Choroid plexus epithelial cell (primary cell): Measurements from ENCODE around the gene PIK3R4.

Source experiments
- DNase-seq: peaks from one replicate; pipeline ENCODE4 v3.0.0-alpha.2; 2010; ENCODE audit warnings: low read depth
- H3K4me3 ChIP-seq: 2 replicates; pipeline ENCODE4 v1.5.1; 2011; ENCODE audit warnings: low read depth, mild to moderate bottlenecking, control low read depth, low read length, moderate library complexity
- CTCF ChIP-seq: conservative IDR thresholded peaks from 2 replicates; pipeline ENCODE4 v1.5.1; 2011; ENCODE audit warnings: low read depth, mild to moderate bottlenecking, control low read depth, inconsistent platforms, low read length, moderate library complexity

The PIK3R4 gene

GRCh38 chr3:130731817-130732216, 14.8 kb downstream of the PIK3R4 start:
- no peak for DNase-seq
- no peak for TF ChIP-seq CTCF
- H3K4me3 ChIP-seq, result no peak overlapping the region

GRCh38 chr3:130729154-130729553, 17.5 kb downstream of the PIK3R4 start:
- no peak for DNase-seq
- no peak overlapping the region for H3K4me3 ChIP-seq
- no peak for TF ChIP-seq CTCF

GRCh38 chr3:130728037-130728436, 18.6 kb downstream of the PIK3R4 start:
- no peak for TF ChIP-seq CTCF
- no peak for DNase-seq
- H3K4me3 ChIP-seq, result no peak overlapping the region

- no peak overlapping the region for H3K4me3 ChIP-seq
- no peak for DNase-seq
- TF ChIP-seq CTCF, result no peak
These were observed 20.9 kb downstream of the PIK3R4 start for GRCh38 chr3:130725746-130726145.

GRCh38 chr3:130715616-130716015, 31.0 kb downstream of the PIK3R4 start:
- TF ChIP-seq CTCF, result no peak
- no peak for DNase-seq
- no peak overlapping the region for H3K4me3 ChIP-seq

GRCh38 chr3:130712718-130713423, 33.8 kb downstream of the PIK3R4 start:
- H3K4me3 ChIP-seq, result no peak overlapping the region
- TF ChIP-seq CTCF, result no peak
- no peak for DNase-seq
